ENCODE measurements around the gene PALM. TPM values are rescaled to one million over a fixed set of nuclear protein-coding genes. Genes with fewer than 3 reads are reported as not detected.

Gene PALM
- total RNA-seq, 6 experiments from 2014 or later = 4.6 to 12.7 (median 7.1) TPM

- intact Hi-C loops (cut with DNase I) = no loop called here
- 40% methylated on average over 2 of the region's 31 CpGs for WGBS (ENCODE audit: insufficient coverage, low coverage, low lambda C conversion rate, missing lambda C conversion rate)
- H3K4me3 ChIP-seq = no peak within 1 kb of the TSS
- H3K9me3 ChIP-seq = peaks cover 0 to 4% (median 0%) of the 10 kb centered on the region in 4 donors
- TF ChIP-seq POLR2A (IDR thresholded peaks at IDR 0.05) (no peak), CTCF (IDR thresholded peaks at IDR 0.05) (no peak)
- no peak for DNase-seq
- H3K36me3 ChIP-seq = no peaks in the 10 kb centered on the region
- H3K27ac ChIP-seq = no peak within 1 kb of the TSS
- H3K4me1 ChIP-seq = no peaks in the 10 kb centered on the region
- ATAC-seq = peak in 1 of 4 donors; percentile 24
- no peaks in the 10 kb centered on the region for H3K27me3 ChIP-seq
Measured at GRCh38 chr19:750640-751423, 42.1 kb downstream of the PALM start, which contains the start of gene MISP. Gene MISP, plus strand, starts transcription at chr19:751112. Its CDS starts 5,835 bp downstream, at chr19:756947.

DNA sequence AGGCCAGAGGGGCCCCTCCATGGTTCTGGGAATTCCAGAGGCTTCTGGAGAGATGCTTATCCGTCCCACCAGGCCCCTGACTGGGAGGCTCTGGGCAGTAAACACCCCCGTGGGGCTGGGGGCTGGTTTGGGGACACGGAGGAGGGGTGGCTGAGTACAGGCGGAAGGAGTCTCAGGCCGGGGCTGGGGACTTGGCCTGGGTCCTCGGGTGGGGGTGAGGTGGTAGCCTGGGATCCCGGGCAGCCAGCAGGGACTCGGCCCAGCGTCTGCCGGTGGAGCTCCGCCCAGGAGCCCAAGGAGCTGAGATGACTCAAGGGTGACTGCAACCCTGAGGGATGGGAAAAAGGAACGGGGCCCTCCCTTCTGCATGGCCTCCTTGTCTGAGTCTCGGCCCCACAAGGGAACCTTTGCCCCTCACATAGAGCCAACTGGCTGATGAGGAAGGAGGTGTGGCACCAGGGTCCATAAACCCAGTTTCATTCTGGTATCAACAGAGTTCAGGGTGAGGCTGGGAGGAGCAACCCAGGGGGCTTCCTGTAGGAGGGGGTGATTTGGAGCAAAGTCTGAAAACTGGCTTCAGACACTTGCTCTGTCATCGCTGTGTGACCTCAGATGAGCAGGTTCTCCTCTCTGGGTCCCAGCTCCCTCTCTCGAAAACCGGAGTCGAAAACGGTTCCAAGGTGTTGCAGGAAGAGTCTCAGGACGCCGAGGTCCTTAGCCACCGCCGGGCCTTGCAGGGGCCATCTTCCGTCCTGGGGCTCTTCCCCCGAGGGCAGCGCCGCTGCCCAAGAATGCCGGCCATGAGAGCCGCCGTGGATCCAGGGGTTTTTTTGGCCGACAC is 43.0 kb downstream of the PALM start:
- Histone ChIP-seq H3K27me3 (no peaks in the 10 kb centered on the region), H3K4me1 (no peaks in the 10 kb centered on the region), H3K27ac (no peak overlapping the region), H3K4me3 (no peak overlapping the region), H3K36me3 (no peaks in the 10 kb centered on the region), H3K9me3 (peaks cover 0 to 4% (median 0%) of the 10 kb centered on the region in 4 donors)
- TF ChIP-seq POLR2A (IDR thresholded peaks at IDR 0.05) (no peak), CTCF (IDR thresholded peaks at IDR 0.05) (no peak)
- DNase-seq (no peak), ATAC-seq (peak in 2 of 4 donors; percentile 8 to 11)
- intact Hi-C loops (cut with DNase I) = no loop called here
- 90% methylated on average over 7 of the region's 30 CpGs for WGBS (ENCODE audit: insufficient coverage, low coverage, low lambda C conversion rate, missing lambda C conversion rate)

DNA sequence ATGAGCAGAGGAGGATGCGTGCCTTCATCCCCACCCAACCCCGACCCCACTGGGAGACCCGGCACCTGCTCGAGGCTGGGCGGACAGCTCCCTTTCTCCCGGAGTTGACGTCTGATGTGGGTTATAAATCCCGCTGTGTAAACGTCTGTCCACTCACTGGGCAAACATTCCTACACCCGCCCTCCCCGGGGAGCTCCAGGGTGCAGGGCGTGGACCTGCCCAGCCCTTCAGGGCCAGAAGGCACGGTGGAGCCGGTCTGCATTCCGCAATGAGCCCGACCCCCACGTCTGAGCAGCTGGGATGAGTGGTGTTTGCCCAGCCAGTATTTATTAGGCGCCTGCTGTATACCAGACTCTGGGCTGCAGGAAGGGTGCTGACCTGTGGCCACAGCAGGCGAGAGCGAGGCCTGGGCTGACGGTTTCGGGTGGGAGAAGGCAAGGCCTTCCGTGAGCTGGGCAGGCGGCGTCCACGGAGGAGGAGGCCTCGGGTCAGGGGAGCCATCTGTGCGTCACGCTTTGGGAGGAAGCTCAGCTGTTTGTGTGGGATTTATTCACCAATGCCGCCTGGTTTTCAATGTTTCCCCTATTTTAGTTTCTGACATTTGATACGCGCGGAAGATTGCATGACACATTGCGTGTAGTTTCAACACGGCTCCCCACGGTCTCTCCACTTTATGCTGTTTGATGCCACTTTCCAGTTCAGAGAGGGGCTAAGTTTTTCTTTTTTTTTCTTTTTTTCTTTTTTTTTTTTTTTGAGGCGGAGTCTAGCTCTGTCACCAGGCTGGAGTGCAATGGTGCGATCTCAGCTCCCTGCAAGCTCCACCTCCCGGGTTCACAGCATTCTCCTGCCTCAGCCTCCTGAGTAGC is 44.1 kb downstream of the PALM start:
- H3K9me3 ChIP-seq = peaks cover 0 to 1% (median 0%) of the 10 kb centered on the region in 4 donors
- intact Hi-C loops (cut with DNase I) = no loop called here
- ATAC-seq (peak in 1 of 4 donors; percentile 36), DNase-seq (no peak)
- no peak overlapping the region for H3K27ac ChIP-seq
- WGBS (ENCODE audit: insufficient coverage, low coverage, low lambda C conversion rate, missing lambda C conversion rate) = 37% methylated on average over 18 of the region's 39 CpGs
- no peaks in the 10 kb centered on the region for H3K4me1 ChIP-seq
- H3K36me3 ChIP-seq = no peaks in the 10 kb centered on the region
- no peaks in the 10 kb centered on the region for H3K27me3 ChIP-seq
- H3K4me3 ChIP-seq = no peak overlapping the region
- TF ChIP-seq CTCF (IDR thresholded peaks at IDR 0.05) (no peak), POLR2A (IDR thresholded peaks at IDR 0.05) (no peak)

GRCh38 chr19:754530-754929 is 45.8 kb downstream of the PALM start:
- intact Hi-C loops (cut with DNase I) = no loop called here
- H3K27ac ChIP-seq = no peak overlapping the region
- TF ChIP-seq CTCF (IDR thresholded peaks at IDR 0.05) (no peak), POLR2A (IDR thresholded peaks at IDR 0.05) (no peak)

More at GRCh38 chr19:754530-754929, 45.8 kb downstream of the PALM start:
- ATAC-seq (no peak), DNase-seq (no peak)
- Histone ChIP-seq H3K36me3 (no peaks in the 10 kb centered on the region), H3K4me3 (no peak overlapping the region), H3K4me1 (no peaks in the 10 kb centered on the region), H3K27me3 (no peaks in the 10 kb centered on the region), H3K9me3 (no peaks in the 10 kb centered on the region)
- 82% methylated on average over 9 of the region's 9 CpGs for WGBS (ENCODE audit: insufficient coverage, low coverage, low lambda C conversion rate, missing lambda C conversion rate)
